ENCODE measurements around the gene APLP2. TPM values are rescaled to one million over a fixed set of nuclear protein-coding genes. Genes with fewer than 3 reads are reported as not detected.
A peak's percentile ranks its signal among the peaks of the same experiment; 100 is the strongest.
"Not testable (repeated sequence)": the region's sequence is repeated elsewhere in the genome, so short reads cannot be mapped to it uniquely, and the experiment has no call there.

Gene APLP2
- 1,761 and 2,076 TPM in 2 replicates for total RNA-seq (2022)
- Bru-seq, nascent RNA: percentile 99 among the genes with signal in this experiment
- BruChase-seq, experiment 1, labeled RNA remaining after a 2-hour chase: percentile 98 among the genes with signal in this experiment
- BruChase-seq, experiment 2, labeled RNA remaining after a 6-hour chase: percentile 99 among the genes with signal in this experiment
- long read RNA-seq, transcript APLP2-201 (18 exons, 3,727 nt): minor isoform, 52 of 2,487 reads
- long read RNA-seq, transcript APLP2-210 (16 exons, 2,530 nt): major isoform, 1,357 of 2,487 reads
- long read RNA-seq, transcript APLP2-207 (2 exons, 1,590 nt): minor isoform, 14 of 2,487 reads
- long read RNA-seq, transcript APLP2-203 (17 exons, 3,270 nt): minor isoform, 476 of 2,487 reads
- long read RNA-seq, partial matches to known transcripts: 343 of 2,487 reads
- long read RNA-seq, other reads (novel, unspliced or antisense): 228 of 2,487 reads

- BruUV-seq (replicated peaks): no TSS peak
- CTCF ChIA-PET: interaction anchor here (1.0 to 3.6 kb wide), 5 partner anchors 63 to 146 kb away, joined by 3 to 18 read pairs (median 5); partner anchors contain the start of gene PRDM10
Measured at GRCh38 chr11:130069659-130070108, at the start of gene APLP2. Gene APLP2 (plus strand): TSS chr11:130069894. CDS start chr11:130069978, 84 bp downstream.

GRCh38 chr11:130020323-130020722, 49.4 kb upstream of the APLP2 start:
- POLR2A ChIA-PET: interaction anchor here (0.5 kb wide), 1 partner anchor 18 kb away, joined by 5 read pairs; the partner anchor contains the start of gene PRDM10
- peak in 1 of 2 experiments; percentile 47 for DNase-seq
- Histone ChIP-seq H3K36me3 (ENCODE audit: control insufficient read depth, insufficient read depth, low read length) (no peaks in the 10 kb centered on the region), H3K4me3 (ENCODE audit: low read depth, low read length) (no peak overlapping the region), H3K9me3 (peaks cover 9% of the 10 kb centered on the region), H3K27me3 (replicated peaks; ENCODE audit: control insufficient read depth, insufficient read depth, low read length) (no peaks in the 10 kb centered on the region), H3K4me1 (peaks cover 48% of the 10 kb centered on the region)
- no TSS peak for BruUV-seq (replicated peaks)
- H3K36me3 Mint-ChIP-seq (ENCODE audit: insufficient read depth, unreplicated experiment): peaks cover 7% of the 10 kb centered on the region
- intact Hi-C loops (cut with micrococcal nuclease; ENCODE audit: unreplicated experiment): no loop called here
- CTCF ChIA-PET: interaction anchor here (1.0 kb wide), 1 partner anchor 17 kb away, joined by 5 read pairs; no protein-coding TSS in a partner anchor
- H3K4me3 Mint-ChIP-seq (ENCODE audit: unreplicated experiment): no peak overlapping the region
- no peaks in the 10 kb centered on the region for H3K27me3 Mint-ChIP-seq (ENCODE audit: insufficient read depth, unreplicated experiment)
- H3K4me1 Mint-ChIP-seq (ENCODE audit: low read depth, unreplicated experiment): peaks cover 42% of the 10 kb centered on the region
- TF ChIP-seq, protein P1, sequence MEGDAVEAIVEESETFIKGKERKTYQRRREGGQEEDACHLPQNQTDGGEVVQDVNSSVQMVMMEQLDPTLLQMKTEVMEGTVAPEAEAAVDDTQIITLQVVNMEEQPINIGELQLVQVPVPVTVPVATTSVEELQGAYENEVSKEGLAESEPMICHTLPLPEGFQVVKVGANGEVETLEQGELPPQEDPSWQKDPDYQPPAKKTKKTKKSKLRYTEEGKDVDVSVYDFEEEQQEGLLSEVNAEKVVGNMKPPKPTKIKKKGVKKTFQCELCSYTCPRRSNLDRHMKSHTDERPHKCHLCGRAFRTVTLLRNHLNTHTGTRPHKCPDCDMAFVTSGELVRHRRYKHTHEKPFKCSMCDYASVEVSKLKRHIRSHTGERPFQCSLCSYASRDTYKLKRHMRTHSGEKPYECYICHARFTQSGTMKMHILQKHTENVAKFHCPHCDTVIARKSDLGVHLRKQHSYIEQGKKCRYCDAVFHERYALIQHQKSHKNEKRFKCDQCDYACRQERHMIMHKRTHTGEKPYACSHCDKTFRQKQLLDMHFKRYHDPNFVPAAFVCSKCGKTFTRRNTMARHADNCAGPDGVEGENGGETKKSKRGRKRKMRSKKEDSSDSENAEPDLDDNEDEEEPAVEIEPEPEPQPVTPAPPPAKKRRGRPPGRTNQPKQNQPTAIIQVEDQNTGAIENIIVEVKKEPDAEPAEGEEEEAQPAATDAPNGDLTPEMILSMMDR (IDR thresholded peaks at IDR 0.05; ENCODE audit: insufficient read depth in 1 of 2, low read depth in 1 of 2, low read length in 1 of 2, severe bottlenecking in 1 of 2, unreplicated experiment in 1 of 2): no peak
- peak overlapping the region; percentile 69 for H3K27ac Mint-ChIP-seq (ENCODE audit: unreplicated experiment)
- H3K9me3 Mint-ChIP-seq (ENCODE audit: unreplicated experiment): peaks cover 21% of the 10 kb centered on the region

More at GRCh38 chr11:130069659-130070108, at the start of gene APLP2:
- Mint-ChIP-seq H3K9me3 (ENCODE audit: unreplicated experiment) (no peaks in the 10 kb centered on the region), H3K4me1 (ENCODE audit: low read depth, unreplicated experiment) (peaks cover 27% of the 10 kb centered on the region), H3K27me3 (ENCODE audit: insufficient read depth, unreplicated experiment) (no peaks in the 10 kb centered on the region), H3K27ac (ENCODE audit: unreplicated experiment) (peak within 1 kb of the TSS; percentile 91), H3K4me3 (ENCODE audit: unreplicated experiment) (peak within 1 kb of the TSS; percentile 90), H3K36me3 (ENCODE audit: insufficient read depth, unreplicated experiment) (peaks cover 39% of the 10 kb centered on the region)
- POLR2A ChIA-PET: interaction anchor here (0.6 to 3.2 kb wide), 9 partner anchors 44 to 140 kb away, joined by 3 to 97 read pairs (median 4); partner anchors contain the start of gene PRDM10
- Histone ChIP-seq H3K9me3 (no peaks in the 10 kb centered on the region), H3K4me3 (ENCODE audit: low read depth, low read length) (peak within 1 kb of the TSS; percentile 99), H3K27me3 (replicated peaks; ENCODE audit: control insufficient read depth, insufficient read depth, low read length) (no peaks in the 10 kb centered on the region), H3K36me3 (ENCODE audit: control insufficient read depth, insufficient read depth, low read length) (no peaks in the 10 kb centered on the region), H3K4me1 (peaks cover 41% of the 10 kb centered on the region)
- TF ChIP-seq, protein P1 (IDR thresholded peaks at IDR 0.05; ENCODE audit: insufficient read depth in 1 of 2, low read depth in 1 of 2, low read length in 1 of 2, severe bottlenecking in 1 of 2, unreplicated experiment in 1 of 2): no peak
- DNase-seq: peak; percentile 100
- intact Hi-C loops (cut with micrococcal nuclease; ENCODE audit: unreplicated experiment): loop anchor here (1.0 kb wide), 7 partner anchors 8 to 175 kb away; partner anchors contain the start of gene PRDM10

DNA sequence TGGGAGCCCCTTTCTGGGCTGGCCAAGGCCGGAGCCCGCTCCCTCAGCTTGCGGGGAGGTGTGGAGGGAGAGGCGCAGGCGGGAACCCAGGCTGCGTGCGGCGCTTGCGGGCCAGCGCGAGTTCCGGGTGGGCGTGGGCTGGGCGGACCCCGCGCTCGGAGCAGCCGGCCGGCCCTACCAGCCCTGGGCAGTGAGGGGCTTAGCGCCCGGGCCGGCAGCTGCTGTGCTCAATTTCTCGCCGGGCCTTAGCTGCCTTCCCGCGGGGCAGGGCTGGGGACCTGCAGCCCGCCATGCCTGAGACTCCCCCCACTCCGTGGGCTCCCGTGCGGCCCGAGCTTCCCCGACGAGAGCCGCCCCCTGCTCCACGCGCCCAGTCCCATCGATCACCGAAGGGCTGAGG, 48.1 kb upstream of the APLP2 start:
- peaks cover 47% of the 10 kb centered on the region for H3K4me1 Mint-ChIP-seq (ENCODE audit: low read depth, unreplicated experiment)

More for the DNA sequence above, 48.1 kb upstream of the APLP2 start:
- DNase-seq; H3K27me3 ChIP-seq (replicated peaks; ENCODE audit: control insufficient read depth, insufficient read depth, low read length); H3K4me3 Mint-ChIP-seq (ENCODE audit: unreplicated experiment); BruUV-seq (replicated peaks); H3K27me3 Mint-ChIP-seq (ENCODE audit: insufficient read depth, unreplicated experiment); H3K36me3 Mint-ChIP-seq (ENCODE audit: insufficient read depth, unreplicated experiment); H3K36me3 ChIP-seq (ENCODE audit: control insufficient read depth, insufficient read depth, low read length); CTCF ChIA-PET; H3K9me3 ChIP-seq; intact Hi-C loops (cut with micrococcal nuclease; ENCODE audit: unreplicated experiment); H3K4me3 ChIP-seq (ENCODE audit: low read depth, low read length); H3K9me3 Mint-ChIP-seq (ENCODE audit: unreplicated experiment): not testable (repeated sequence)
- peaks cover 59% of the 10 kb centered on the region for H3K4me1 ChIP-seq
- POLR2A ChIA-PET: interaction anchor here (0.6 to 1.6 kb wide), 2 partner anchors 18 to 19 kb away, joined by 3 to 5 read pairs; no protein-coding TSS in a partner anchor
- peak overlapping the region; percentile 71 for H3K27ac Mint-ChIP-seq (ENCODE audit: unreplicated experiment)
